Measurements from ENCODE around the gene MFAP5.
"Not testable (repeated sequence)": the region's sequence is repeated elsewhere in the genome, so short reads cannot be mapped to it uniquely, and the experiment has no call there.

MFAP5 gene

DNA sequence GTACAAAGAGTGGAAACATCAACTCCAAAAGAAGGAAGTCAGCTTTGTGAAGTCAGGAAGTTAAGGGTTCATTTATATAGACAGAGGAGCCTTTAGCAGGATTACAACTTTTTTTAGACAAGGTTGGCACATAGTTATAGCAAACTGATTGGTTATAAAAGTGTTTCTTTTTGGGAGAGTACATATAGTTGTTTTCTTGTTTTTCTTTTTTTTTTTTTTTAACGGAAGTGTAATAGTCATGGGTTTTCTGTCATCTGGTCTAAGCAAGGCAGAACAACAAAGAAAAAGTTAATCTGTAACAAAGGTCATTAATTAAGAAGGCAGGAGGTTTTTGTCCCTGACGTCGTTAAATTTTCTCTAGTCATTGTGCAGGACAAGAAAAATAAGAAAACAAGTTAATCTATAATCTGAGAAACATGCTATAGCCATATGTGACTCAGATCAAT, 13.0 kb upstream of the MFAP5 start:
- DNase-seq (ENCODE audit: low spot score), result no peak

DNA sequence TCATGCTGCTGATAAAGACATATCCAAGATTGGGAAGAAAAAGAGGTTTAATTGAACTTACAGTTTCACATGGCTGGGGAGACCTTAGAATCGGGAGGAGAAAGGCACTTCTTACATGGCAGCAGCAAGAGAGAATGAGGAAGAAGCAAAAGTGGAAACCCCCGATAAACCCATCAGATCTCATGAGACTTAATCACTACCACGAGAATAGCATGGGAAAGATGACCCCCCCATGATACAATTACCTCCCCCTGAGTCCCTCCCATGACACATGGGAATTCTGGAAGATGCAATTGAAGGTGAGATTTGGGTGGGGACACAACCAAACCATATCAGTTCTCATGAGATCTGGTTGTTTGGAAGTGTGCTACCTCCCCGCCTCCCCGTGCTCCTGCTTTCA, 9.8 kb upstream of the MFAP5 start:
- no peak for DNase-seq (ENCODE audit: low spot score)

DNA sequence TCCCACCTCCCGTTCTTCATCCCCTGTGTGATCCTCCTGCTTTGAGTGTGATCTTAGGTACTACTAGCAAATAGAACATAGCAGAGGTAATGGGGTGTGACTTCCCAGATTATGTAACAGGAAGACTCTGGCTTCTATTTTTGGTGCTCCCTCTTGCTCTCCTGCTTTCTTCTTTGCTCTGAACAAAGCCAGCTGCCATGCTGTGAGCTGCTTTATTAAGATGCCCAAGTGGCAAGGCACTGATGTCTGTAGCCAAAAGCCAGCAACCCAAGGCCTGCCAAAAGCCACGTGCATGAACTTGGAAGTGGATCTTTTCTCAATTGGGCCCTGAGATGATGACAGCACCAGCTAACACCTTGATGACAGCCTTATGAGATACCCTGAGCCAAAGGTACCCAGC, 5.8 kb upstream of the MFAP5 start:
- no peak for DNase-seq (ENCODE audit: low spot score)

DNA sequence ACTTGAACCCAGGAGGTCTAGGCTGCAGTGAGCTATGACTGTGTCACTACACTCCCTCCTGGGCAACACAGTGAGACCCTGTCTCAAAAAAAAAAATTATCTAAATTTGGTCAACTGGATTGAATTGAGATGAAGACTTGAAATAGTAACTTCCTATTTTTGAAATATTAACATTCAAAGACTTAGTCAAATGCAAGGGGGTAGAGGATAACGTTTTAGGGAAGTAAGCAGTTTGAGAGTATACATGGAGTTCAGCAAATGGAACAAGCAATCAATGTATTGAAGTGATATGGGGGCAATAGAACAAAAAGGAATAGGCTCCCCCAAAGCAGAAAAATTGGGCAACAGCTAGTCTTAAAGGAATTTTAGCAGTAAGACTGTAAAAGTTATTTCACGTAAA, 4.6 kb upstream of the MFAP5 start:
- DNase-seq (ENCODE audit: low spot score), result no peak

DNA sequence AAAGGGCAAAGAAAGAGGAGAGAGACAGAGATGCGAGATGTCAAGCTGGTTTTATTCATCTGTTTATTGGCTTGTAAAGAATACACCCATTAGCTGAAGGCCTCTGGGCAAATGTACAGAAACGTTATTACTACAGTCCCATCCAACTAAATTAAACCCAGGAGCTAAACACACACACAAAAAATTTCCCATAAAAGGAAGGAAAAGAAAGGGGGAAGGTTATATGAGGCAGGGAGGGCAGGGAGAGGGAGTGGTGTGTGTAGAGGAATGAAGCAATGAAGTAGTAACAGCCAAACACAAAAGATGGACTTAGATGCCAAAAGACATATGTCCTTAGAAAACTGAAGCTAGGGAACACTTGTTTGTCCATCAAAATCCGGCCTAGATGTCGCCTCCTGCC, 3.1 kb upstream of the MFAP5 start:
- no peak for DNase-seq (ENCODE audit: low spot score)

DNA sequence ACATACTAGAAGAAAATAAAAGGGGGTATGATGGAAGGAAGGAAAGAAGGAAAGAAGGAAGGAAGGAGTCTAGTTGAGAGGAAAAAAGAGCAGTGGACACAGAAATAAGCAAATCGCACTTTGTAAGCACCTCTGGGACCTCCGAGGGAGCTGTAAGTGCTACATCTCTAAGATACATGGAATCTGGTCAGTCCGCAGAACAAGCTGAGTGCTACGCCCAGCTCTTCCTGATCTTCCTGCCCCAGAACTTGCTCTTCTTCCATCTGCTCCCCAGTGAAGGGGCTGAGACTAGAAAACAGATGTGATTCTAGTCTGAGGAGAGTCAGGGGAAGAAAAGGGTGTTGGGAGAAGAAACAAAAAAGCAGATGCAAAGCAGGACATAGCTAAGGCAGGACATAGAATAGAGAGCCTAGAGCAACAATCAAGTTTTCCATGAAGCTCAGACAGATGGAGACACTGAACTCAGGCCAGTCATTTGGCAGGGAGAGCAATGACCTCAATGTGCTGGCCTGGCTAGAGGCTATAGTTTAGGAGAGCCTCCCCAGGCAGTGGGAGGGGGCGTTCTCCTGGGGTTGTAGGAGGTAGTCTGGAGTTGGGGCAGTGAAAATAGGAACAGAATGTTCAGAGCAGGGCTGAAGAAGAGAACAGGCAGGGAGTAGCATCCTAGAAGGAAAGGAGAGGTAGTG, 1.7 kb upstream of the MFAP5 start:
- DNase-seq (ENCODE audit: low spot score), result no peak

DNA sequence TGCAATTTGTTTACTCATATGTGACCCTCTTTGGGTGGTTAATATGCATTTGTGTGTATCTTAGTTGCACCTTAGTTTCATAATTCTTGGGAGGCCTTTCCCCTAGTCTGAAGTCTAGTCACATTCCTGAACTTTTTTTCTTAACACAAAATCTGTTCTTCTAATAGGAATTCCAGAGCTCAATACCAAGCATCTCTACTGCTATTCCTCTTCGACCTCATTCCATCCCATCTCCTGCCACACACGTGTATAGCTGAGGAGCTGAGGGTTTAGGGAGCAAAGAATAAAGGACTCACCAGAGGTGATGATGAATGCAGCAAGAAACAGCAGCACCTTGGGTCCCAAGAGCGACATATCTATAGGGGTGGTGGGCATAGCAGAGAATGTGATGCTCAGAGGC, 875 bp downstream of the MFAP5 start:
- no peak for DNase-seq (ENCODE audit: low spot score)

DNA sequence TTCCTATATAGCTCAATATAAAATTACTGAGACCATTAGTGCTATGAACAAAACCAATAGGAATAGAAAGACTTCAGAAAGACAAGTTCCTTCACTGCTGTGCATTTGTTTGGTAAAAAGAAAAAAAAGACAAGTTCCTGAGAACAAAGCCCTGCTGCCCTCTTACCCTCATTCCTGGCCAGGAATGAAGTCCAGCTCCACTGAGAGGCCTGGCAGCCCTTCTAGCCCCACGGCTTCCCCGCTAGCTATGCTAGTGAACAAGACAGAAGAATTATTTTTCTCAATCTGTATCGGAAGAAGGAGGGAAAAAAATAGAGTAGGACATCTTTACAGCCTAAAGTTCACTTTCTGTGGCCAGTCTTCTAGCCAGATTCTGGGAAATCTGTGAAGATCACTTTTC, 1.6 kb downstream of the MFAP5 start:
- no peak for DNase-seq (ENCODE audit: low spot score)

DNA sequence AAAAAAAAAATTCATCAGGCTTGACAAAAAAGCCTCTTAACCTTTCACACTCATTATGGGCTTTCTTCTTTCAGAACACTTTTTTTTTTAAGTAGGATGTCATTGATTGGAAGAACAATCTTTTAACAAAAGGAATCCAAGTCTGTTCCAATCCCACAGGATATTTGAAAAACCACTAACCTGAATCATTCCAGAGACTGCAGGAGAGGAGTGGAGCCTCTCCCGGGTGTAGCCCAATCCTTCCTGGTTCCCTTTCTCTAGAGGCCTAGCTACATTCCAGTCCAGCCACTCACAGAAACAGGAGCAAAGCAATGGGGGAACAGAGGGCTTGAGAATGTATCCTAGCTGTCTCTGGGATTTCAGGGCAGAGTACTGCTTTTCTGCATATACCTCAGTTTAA, 4.3 kb downstream of the MFAP5 start:
- DNase-seq (ENCODE audit: low spot score), result no peak

DNA sequence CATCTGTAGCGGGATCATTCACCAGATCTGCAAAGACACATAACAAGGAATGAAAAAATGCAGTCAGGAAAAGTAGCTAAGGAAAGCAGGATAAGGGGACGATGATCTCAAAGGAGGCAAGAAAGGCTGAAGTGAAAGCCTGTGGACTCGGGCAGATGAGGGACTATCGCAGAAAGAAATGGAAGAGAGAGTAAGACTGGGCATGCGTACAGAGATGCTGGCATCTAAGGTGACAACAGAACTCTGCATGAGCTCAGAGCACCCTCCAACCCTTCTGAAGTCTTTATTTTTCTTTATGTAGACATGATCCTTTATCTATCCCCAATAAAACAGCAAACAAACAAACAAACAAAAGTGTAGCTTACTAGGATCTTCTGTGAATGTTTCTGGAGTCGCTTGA, 7.2 kb downstream of the MFAP5 start:
- DNase-seq (ENCODE audit: low spot score), result no peak

DNA sequence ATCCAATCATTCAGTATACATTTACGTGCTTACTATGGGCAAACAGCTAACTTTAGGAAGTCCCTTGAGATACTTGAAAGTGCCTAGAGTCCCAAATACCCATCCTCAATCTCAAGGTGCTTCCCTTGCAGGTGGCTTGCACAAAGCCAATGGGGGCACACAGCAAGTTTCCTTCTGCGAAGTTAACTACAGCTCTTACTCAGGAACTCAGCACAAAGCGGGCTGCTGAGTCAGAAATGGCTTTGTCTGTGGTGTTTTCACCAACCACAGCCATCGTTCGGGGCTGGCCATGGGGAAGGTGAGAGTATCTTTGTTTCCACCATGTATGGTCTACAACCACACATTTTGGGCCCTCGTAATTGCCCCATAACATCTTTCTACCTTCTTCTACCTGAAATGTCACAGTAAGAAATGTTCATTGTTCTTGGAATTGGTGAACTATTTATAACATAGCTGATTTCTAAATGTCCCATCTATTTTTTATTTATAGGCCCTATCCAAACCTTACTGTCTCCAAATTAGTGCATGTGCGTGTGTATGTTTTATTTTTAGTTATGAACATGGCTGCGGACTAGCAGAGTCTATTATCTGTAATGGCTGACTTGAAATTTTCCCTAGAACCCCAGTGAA, 13.9 kb downstream of the MFAP5 start:
- DNase-seq (ENCODE audit: low spot score), result no peak

DNA sequence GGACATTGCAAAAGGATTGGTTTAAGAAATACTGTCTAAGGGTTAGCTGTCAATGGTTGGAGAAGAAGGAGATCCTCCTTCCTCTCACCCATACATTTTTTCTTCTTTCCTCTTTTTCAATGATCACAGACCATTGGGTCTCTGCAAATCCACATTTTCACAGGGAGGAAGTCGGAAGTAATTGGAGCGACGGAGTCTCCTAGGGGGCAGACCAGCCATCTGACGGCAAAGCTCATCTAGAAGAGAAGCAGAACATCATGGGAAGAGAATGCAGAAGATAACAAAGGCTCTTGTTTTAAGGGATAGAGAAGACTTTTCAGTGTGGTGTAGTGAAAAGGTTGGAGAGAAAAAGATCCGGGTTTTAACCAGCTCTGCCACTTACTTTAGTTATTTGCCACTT, 14.7 kb downstream of the MFAP5 start:
- no peak for DNase-seq (ENCODE audit: low spot score)

DNA sequence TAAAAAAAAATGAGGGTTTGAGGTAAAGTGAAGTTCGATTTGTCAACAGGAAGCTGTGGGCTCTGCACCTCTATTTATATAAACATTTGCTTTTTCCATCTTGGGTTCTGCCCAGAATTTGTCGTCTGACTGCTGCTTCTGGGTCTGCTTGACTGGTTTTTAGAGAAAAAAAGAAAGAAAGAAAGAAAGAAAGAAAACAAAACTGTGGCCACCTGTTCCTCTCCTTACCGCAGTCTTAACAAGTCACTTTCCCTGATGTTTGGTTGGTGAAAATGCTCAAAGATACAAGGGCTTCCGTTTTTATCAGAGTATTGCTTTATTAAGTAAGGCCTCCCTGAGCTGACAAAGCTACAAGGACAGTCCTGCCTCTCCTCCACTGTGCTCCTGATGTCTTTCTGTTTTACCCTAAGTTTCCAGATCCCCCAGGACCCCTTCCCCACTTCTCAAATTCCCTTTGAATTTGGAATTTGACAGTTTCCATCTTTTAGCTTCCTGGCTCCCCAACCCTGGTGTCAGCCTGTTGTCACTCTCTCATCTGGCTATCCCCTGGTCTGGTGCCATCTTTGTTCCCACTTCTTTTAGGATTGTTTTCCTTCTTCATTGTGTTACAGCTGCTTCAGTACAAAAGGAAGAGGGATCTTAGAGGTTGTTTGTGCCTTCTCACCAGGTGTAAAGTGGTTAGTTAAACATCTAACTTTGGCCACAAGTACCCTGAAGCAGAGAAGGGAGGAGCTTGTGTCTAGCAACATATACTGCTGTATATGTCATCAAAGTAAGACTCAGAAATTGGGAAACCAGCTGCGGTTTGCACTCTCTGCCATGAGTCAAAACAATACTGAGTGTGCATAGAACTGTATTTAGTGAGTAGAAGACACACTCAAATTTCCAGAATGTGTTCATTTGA, 18.0 kb downstream of the MFAP5 start:
- no peak for DNase-seq (ENCODE audit: low spot score)

DNA sequence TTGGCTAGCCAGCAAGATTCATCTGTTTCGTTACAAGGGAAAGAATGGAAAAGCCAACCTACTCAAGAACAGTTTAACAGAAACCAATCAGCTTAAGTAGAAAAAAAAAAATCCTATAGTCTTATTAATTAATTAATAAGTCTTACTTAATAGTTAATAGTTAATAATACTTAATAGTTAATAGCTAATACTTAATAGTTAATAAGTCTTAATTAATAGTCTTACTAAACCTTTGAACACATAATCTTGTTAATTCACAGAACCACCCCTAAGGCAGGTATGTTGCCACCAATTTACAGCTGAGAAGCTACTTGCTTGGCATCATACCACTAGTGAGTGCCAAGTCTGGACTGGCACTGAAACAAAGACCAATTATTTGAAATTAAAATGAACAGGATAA, 19.9 kb downstream of the MFAP5 start:
- no peak for DNase-seq (ENCODE audit: low spot score)

DNA sequence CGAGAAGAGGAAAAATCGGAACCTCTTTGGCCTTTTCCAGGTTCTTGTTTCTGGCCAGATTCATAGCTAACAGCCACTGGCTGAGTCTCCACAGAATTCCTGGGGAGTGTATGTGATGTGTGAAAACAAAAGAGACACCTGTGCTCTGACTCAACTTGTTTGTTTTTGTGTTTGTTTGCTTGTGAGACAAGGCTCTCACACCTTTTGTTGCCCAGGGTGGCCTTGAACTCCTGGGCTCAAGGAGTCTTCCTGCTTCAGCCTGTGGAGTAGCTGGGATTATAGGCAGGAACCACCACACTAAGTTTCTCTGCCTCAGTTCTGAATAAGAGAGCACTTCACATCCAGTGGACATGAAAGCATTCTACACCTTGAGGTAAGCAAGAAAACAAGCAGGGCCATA, 22.7 kb downstream of the MFAP5 start:
- no peak for DNase-seq (ENCODE audit: low spot score)

DNA sequence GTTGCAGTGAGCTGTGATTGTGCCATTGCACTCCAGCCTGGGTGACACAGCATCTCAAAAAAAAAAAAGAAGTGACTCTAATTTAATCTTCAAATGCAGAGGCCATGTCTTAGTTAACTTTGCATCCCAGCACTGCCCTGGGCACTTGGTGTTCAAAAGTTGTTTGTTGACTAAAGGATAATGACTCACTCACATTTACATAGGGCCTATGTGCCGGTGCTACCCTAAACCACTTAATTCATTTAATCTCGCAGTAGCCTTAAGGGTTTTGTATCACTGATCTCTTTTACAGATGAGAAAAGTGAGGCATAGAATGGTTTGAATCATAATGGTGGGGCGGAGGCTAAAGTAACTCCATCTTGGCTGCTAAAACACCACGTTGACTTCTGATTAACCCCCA, 23.7 kb downstream of the MFAP5 start:
- DNase-seq (ENCODE audit: low spot score), result no peak

DNA sequence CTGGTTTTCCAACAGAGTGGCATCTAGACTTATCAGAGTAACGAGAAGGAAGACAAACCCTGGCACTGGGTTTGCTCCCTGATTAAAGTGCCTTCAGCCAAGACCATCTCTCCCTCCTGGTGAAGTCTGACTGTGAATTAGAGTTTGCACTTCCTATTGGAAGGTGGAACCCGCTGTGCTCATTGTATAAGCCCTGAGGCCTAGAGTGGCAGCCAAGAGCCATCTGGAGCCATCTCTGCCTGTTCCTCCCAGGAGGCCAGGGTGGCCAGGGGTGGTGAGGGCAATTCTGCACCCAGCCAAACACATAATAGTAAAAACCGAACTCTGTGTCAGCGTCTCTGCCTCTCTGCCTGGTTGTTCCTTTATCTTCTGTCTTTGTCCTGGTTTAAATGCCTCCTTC, 25.0 kb downstream of the MFAP5 start:
- no peak for DNase-seq (ENCODE audit: low spot score)

DNA sequence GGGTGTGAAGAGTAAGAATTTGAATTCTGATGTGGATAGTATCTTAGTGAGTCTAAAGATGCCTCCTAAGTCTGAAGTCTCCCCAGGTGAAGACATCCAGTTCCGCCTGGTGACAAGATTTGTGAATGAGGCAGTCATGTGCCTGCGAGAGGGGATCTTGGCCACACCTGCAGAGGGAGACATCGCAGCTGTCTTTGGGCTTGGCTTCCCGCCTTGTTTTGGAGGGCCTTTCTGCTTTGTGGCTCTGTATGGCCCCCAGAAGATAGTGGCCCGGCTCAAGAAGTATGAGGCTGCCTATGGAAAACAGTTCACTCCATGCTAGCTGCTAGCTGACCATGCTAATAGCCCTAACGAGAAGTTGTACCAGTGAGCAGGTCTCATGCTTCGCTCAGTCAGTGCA, 25.4 kb downstream of the MFAP5 start:
- no peak for DNase-seq (ENCODE audit: low spot score)

DNA sequence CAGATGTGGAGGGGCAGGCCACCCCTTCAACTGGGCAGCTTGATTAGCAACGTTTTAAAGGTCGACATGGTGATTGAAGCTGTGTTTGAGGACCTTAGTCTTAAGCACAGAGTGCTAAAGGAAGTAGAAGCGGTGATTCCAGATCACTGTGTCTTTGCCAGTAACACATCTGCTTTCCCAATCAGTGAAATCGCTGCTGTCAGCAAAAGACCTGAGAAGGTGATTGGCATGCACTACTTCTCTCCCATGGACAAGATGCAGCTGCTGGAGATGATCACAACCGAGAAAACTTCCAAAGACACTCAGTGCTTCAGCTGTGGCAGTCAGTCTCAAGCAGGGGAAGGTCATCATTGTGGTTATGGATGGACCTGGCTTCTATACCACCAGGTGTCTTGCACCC, 26.0 kb downstream of the MFAP5 start:
- DNase-seq (ENCODE audit: low spot score), result no peak

DNA sequence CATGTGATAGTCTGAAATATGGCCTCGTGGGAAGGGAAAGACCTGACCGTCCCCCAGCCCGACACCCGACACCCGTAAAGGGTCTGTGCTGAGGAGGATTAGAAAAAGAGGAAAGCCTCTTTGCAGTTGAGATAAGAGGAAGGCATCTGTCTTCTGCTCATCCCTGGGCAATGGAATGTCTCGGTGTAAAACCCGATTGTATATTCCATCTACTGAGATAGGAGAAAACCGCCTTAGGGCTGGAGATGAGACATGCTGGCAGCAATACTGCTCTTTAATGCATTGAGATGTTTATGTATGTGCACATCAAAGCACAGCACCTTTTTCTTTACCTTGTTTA, 26.6 kb downstream of the MFAP5 start:
- not testable (repeated sequence) for DNase-seq (ENCODE audit: low spot score)

DNA sequence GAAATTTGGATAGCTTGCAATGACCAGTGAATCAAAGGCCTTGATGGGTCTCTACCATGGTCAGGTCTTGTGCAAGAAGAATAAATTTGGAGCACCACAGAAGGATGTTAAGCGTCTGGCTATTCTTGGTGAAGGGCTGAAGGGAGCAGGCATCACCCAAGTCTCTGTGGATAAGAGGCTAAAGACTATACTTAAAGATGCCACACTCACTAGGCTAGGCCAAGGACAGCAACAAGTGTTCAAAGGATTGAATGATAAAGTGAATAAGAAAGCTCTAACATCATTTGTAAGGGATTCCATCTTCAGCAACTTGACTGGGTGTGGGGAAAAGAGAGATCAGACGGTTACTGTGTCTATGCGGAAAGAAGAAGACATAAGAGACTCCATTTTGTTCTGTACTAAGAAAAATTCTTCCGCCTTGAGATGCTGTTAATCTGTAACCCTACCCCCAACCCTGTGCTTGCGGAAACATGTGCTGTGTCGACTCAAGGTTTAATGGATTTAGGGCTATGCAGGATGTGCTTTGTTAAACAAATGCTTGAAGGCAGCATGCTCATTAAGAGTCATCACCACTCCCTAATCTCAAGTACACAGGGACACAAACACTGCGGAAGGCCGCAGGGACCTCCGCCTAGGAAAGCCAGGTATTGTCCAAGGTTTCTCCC, 27.2 kb downstream of the MFAP5 start:
- not testable (repeated sequence) for DNase-seq (ENCODE audit: low spot score)

DNA sequence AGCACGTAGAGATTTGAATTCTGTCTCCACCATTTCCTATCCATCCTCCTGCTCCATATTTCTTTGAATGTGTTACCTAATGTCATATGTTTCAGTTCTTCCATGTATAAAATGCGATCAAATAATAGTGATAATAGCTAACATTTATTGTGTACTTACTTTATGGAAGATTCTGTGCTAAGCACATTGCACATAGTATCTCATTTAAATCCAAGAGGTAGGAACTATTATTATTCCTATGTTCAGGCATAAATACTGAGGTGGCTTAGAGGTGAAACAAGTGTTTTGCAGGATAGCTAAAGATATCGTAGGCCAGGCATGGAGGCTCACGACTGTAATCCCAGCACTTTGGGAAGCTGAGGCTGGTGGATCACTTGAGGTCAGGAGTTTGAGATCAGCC, 32.5 kb downstream of the MFAP5 start:
- DNase-seq (ENCODE audit: low spot score), result no peak
